ENCODE measurements around the gene DAPK1.

Gene DAPK1

DNA sequence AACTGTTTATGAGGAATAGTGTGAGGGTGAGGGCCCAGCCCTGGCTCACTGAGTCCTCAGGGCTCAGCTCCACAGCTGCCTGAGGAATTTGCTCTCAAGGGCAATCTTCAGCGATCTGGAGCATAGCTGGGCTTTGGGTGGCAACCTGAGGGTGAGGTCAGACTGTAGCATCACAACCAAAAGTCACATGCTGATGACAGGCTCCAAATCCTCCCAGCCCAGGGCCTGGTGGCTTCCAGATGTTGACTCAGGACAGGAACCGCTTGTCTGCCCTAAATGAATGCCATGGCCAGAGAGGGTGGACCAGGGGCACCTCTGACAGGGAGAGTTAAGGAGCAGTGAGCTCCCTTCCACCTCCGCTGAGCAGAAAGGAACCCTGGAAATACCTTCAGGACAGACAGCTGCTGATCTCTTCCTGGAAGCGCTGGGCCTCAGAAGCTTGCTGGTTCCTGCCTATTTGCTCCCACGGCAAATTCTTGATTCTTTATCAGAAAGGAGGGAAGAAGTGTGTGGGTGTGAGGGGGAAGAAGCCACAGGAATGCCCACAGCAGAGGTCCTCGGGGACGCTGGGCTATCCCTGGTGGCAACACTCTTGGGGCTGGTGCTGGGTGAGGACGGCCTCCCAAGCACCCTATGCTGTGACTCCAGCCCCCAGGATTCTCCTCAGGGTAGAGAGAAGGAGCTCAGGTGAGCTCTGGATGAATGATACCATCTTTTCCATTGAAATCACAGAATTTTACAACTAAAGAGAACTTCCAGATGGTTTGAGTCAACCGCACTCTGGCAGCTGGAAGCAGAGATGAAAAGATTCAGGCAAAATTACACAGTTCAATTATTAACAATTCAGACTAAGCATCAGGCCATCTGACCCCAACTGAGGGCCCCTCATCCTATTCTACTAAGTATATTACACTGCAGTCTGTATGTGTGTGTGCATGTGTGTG is 214.5 kb downstream of the DAPK1 start:
- Mint-ChIP-seq H3K4me1 (peaks cover 38% of the 10 kb centered on the region), H3K27ac (peak overlapping the region; percentile 34 to 80 (median 66)), H3K36me3 (ENCODE audit: low read depth) (peaks cover 15% of the 10 kb centered on the region), H3K27me3 (ENCODE audit: low read depth) (no peaks in the 10 kb centered on the region), H3K4me3 (no peak overlapping the region), H3K9me3 (no peaks in the 10 kb centered on the region)
- TF ChIP-seq, protein P1, sequence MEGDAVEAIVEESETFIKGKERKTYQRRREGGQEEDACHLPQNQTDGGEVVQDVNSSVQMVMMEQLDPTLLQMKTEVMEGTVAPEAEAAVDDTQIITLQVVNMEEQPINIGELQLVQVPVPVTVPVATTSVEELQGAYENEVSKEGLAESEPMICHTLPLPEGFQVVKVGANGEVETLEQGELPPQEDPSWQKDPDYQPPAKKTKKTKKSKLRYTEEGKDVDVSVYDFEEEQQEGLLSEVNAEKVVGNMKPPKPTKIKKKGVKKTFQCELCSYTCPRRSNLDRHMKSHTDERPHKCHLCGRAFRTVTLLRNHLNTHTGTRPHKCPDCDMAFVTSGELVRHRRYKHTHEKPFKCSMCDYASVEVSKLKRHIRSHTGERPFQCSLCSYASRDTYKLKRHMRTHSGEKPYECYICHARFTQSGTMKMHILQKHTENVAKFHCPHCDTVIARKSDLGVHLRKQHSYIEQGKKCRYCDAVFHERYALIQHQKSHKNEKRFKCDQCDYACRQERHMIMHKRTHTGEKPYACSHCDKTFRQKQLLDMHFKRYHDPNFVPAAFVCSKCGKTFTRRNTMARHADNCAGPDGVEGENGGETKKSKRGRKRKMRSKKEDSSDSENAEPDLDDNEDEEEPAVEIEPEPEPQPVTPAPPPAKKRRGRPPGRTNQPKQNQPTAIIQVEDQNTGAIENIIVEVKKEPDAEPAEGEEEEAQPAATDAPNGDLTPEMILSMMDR (IDR thresholded peaks at IDR 0.05; ENCODE audit: unreplicated experiment in 3 of 3) = no peak

DNA sequence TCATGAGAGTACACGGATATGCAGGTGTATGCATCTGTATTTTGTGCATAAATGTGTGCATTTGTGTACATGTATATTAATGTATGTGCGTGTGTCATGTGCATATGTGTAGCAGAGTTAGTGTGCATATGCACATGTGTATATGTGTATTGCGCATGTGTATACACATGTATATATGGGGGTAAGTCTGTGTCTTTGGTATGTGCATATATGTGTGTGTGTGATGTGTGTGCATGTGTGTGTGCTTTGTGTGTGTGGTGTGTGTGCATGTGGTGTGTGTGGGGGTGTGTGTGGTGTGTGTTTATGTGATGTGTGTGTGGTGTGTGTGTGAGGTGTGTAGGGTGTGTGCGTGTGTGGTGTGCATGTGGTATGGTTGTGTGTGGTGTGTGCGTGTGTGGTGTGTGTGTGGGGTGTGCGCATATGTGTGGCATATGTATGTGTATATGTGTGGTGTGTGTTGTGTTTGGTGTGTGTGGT is 215.2 kb downstream of the DAPK1 start:
- Mint-ChIP-seq H3K4me3 (no peak overlapping the region), H3K9me3 (no peaks in the 10 kb centered on the region), H3K27me3 (ENCODE audit: low read depth) (no peaks in the 10 kb centered on the region), H3K27ac (peak overlapping the region; percentile 34 to 80 (median 66)), H3K36me3 (ENCODE audit: low read depth) (peaks cover 8% of the 10 kb centered on the region), H3K4me1 (peaks cover 31% of the 10 kb centered on the region)
- TF ChIP-seq, protein P1 (IDR thresholded peaks at IDR 0.05; ENCODE audit: unreplicated experiment in 3 of 3) = no peak

DNA sequence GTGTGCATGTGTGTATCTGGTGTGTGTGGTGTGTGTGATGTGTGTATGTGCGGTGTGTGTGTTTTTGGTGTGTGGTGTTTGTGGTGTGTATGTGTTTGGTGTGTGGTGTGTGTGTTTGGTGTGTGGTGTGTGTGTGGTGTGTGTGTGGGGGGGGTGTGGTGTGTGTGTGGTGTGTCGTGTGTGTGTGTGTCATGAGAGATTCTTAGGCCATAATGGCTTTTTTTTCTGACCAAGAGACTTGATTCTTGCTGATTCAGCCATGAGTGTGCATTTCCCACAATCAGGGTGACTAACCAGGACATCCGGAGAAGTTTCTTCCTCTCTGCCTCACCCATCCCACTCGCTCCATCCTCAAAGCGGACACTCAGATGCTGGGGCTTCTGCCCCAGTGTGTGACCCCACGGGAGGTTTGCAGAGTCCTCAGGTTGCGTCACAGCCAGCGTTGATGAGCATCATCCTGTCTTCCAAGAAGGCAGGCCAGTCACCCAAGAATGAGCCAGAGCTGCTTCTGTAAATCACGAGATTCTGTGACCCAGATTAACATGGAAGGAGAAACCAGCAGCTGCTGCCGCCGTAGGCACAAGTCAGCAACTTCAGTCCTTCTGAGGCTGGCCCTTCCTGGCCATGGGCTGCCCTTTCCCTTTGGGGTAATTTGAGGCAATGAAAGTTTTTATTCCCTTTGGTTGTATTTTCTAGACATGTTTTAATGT is 215.8 kb downstream of the DAPK1 start:
- peaks cover 3% of the 10 kb centered on the region for H3K27me3 Mint-ChIP-seq (ENCODE audit: low read depth)
- TF ChIP-seq, protein P1 (IDR thresholded peaks at IDR 0.05; ENCODE audit: unreplicated experiment in 3 of 3) = no peak
- H3K4me1 Mint-ChIP-seq = peaks cover 29% of the 10 kb centered on the region
- peaks cover 4% of the 10 kb centered on the region for H3K36me3 Mint-ChIP-seq (ENCODE audit: low read depth)
- H3K27ac Mint-ChIP-seq = peak overlapping the region; percentile 34 to 80 (median 66)
- H3K4me3 Mint-ChIP-seq = peak overlapping the region in 1 of 3 experiments; percentile 24
- no peaks in the 10 kb centered on the region for H3K9me3 Mint-ChIP-seq

DNA sequence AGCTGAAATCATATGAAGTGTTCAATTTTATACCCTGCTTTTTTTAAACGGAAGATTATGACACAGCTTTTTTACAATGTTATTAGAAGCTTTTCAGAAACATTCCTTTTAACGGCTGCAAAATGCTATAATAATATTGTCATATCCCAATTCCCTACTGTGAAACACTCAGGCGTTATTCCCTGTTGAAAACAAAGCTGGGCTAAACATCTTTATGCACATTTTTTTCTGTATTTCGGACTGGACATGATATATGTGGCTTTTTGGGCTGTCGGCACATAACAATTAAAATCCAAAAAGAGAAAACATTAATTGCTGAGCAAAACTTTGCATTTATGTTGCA is 216.3 kb downstream of the DAPK1 start:
- TF ChIP-seq, protein P1 (IDR thresholded peaks at IDR 0.05; ENCODE audit: unreplicated experiment in 3 of 3) = no peak
- Mint-ChIP-seq H3K27me3 (ENCODE audit: low read depth) (peaks cover 3% of the 10 kb centered on the region), H3K4me1 (peaks cover 29% of the 10 kb centered on the region), H3K9me3 (no peaks in the 10 kb centered on the region), H3K27ac (peak overlapping the region; percentile 34 to 80 (median 66)), H3K36me3 (ENCODE audit: low read depth) (no peaks in the 10 kb centered on the region), H3K4me3 (no peak overlapping the region)

DNA sequence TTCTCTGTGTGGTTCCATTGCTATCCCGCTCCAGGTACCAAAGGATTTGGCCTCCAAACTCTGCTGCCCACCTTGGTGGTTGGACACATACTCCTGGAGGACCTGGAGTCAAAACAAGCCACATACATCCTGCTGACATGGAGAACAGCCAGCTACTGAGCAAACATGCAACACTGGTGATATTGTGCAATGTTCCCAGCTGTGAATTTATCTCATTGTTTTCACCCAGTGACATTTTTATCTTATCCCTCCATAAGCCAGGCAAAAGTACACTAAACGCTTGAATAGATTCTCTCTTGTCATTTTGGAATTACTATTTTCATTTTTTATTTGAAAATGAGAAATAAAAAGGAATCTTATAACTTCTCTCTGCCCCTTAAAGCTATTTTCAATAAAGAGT is 217.2 kb downstream of the DAPK1 start:
- TF ChIP-seq, protein P1 (IDR thresholded peaks at IDR 0.05; ENCODE audit: unreplicated experiment in 3 of 3) = no peak
- H3K4me3 Mint-ChIP-seq = no peak overlapping the region
- peaks cover 3% of the 10 kb centered on the region for H3K27me3 Mint-ChIP-seq (ENCODE audit: low read depth)
- no peaks in the 10 kb centered on the region for H3K36me3 Mint-ChIP-seq (ENCODE audit: low read depth)
- no peaks in the 10 kb centered on the region for H3K9me3 Mint-ChIP-seq
- peaks cover 29% of the 10 kb centered on the region for H3K4me1 Mint-ChIP-seq
- peak overlapping the region in 2 of 3 experiments; percentile 67 to 85 for H3K27ac Mint-ChIP-seq
